Measurements from ENCODE around the gene IKZF2.

IKZF2 gene

GRCh38 chr2:213065583-213066442 lies 85.6 kb downstream of the IKZF2 start:
- no peaks in the 10 kb centered on the region for H3K27me3 ChIP-seq
- H3K27ac ChIP-seq, result no peak overlapping the region
- intact Hi-C loops (cut with DNase I; ENCODE audit: low total_unique reads), result no loop called here
- no peak for DNase-seq
- H3K9me3 ChIP-seq, result no peaks in the 10 kb centered on the region
- peaks cover 0 to 34% (median 0%) of the 10 kb centered on the region in 4 donors for H3K4me1 ChIP-seq
- H3K36me3 ChIP-seq, result no peaks in the 10 kb centered on the region
- H3K4me3 ChIP-seq, result no peak overlapping the region
- TF ChIP-seq CTCF (IDR thresholded peaks at IDR 0.05), result no peak

- intact Hi-C loops (cut with DNase I; ENCODE audit: low total_unique reads), result no loop called here
Measured at GRCh38 chr2:213064099-213064498, 87.3 kb downstream of the IKZF2 start.

GRCh38 chr2:213057977-213058376 lies 93.4 kb downstream of the IKZF2 start:
- Histone ChIP-seq H3K27me3 (no peaks in the 10 kb centered on the region), H3K36me3 (no peaks in the 10 kb centered on the region), H3K27ac (no peak overlapping the region), H3K4me1 (peaks cover 0 to 5% (median 0%) of the 10 kb centered on the region in 4 donors), H3K9me3 (no peaks in the 10 kb centered on the region), H3K4me3 (no peak overlapping the region)
- DNase-seq, result no peak
- TF ChIP-seq CTCF (IDR thresholded peaks at IDR 0.05), result no peak
- intact Hi-C loops (cut with DNase I; ENCODE audit: low total_unique reads), result no loop called here

More at GRCh38 chr2:213064099-213064498, 87.3 kb downstream of the IKZF2 start:
- Histone ChIP-seq H3K9me3 (no peaks in the 10 kb centered on the region), H3K36me3 (no peaks in the 10 kb centered on the region), H3K27ac (no peak overlapping the region), H3K4me1 (peaks cover 0 to 27% (median 0%) of the 10 kb centered on the region in 4 donors), H3K4me3 (no peak overlapping the region), H3K27me3 (no peaks in the 10 kb centered on the region)
- TF ChIP-seq CTCF (IDR thresholded peaks at IDR 0.05), result no peak
- no peak for DNase-seq

- TF ChIP-seq CTCF (IDR thresholded peaks at IDR 0.05), result no peak
- no peak for DNase-seq
- Histone ChIP-seq H3K27ac (no peak overlapping the region), H3K4me1 (no peaks in the 10 kb centered on the region), H3K36me3 (peaks cover 5 to 26% (median 25%) of the 10 kb centered on the region in 3 donors), H3K4me3 (no peak overlapping the region), H3K9me3 (no peaks in the 10 kb centered on the region), H3K27me3 (no peaks in the 10 kb centered on the region)
- intact Hi-C loops (cut with DNase I; ENCODE audit: low total_unique reads), result no loop called here
Measured at GRCh38 chr2:213046431-213046830, 105.0 kb downstream of the IKZF2 start.

GRCh38 chr2:213043566-213043965 lies 107.8 kb downstream of the IKZF2 start:
- Histone ChIP-seq H3K36me3 (peaks cover 0 to 26% (median 25%) of the 10 kb centered on the region in 3 donors), H3K27ac (no peak overlapping the region), H3K4me1 (no peaks in the 10 kb centered on the region), H3K27me3 (no peaks in the 10 kb centered on the region), H3K4me3 (no peak overlapping the region), H3K9me3 (no peaks in the 10 kb centered on the region)
- no peak for TF ChIP-seq CTCF (IDR thresholded peaks at IDR 0.05)
- intact Hi-C loops (cut with DNase I; ENCODE audit: low total_unique reads), result no loop called here
- no peak for DNase-seq

Measured in tibial artery (tissue), 4 donors.